Endothelial cell of umbilical vein (primary cell): ENCODE data around the gene FAM114A2.

Experiments used
- GATA2 ChIP-seq: IDR thresholded peaks from 2 replicates; pipeline ENCODE4 v1.7.0; 2011; ENCODE audit warnings: low read depth, mild to moderate bottlenecking, moderate library complexity, mixed read lengths, low read length; ENCODE audit not compliant: insufficient read length, insufficient read depth
- POLR2A ChIP-seq: IDR thresholded peaks from 2 replicates; pipeline ENCODE4 v1.6.1; 2012; ENCODE audit warnings: low read depth, mild to moderate bottlenecking, control low read depth, low read length

DNA sequence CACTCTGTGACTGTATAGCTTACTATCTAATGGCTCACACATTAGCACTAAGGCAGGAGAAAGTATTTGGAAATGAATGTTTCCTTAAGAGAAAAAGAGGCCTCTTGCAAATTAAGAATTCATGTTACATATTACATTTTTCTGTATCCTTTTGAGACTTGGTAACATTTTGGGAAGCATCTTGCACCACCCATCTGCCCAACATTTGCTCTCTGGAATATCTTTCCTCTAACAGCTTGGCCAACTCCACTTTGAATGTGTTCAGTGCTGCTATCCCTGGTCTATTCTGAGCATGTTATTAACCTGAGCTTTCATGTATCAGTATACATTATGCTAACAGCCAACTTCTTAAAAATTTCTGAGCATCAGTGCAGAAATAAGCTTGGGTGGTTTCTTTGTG is 27.3 kb upstream of the FAM114A2 start:
- no peak for TF ChIP-seq GATA2
- no peak for TF ChIP-seq POLR2A
